WTC11 (cell line): Measurements from ENCODE around the gene RASAL2. TPM values are rescaled to one million over a fixed set of nuclear protein-coding genes. Genes with fewer than 3 reads are reported as not detected.

Experiments
- ATAC-seq: fragments of 200-7000 bp; cut with Tn5 transposase; 2 replicates; pipeline ENCODE4 v1.10.0; 2021; ENCODE audit warnings: mild to moderate bottlenecking, moderate library complexity
- CTCF ChIA-PET: fragments of 300-600 bp; sonication (Branson Sonifier 250); formaldehyde crosslinking; loops from one replicate; lab custom pipeline; 2021; ENCODE audit warnings: antibody characterized with exemption; lab: Charles Lee
- POLR2A ChIA-PET: fragments of 350-600 bp; sonication (Branson Sonifier 250); formaldehyde crosslinking; loops from one replicate; lab custom pipeline; 2021; ENCODE audit warnings: antibody characterized with exemption; lab: Charles Lee
- DNase-seq: peaks from one replicate; pipeline ENCODE4 v3.0.0; 2021; ENCODE audit warnings: low spot score
- H3K27ac Mint-ChIP-seq: 2 replicates; pipeline ENCODE4 v1.8.0; 2021; ENCODE audit warnings: mixed read lengths
- H3K27me3 Mint-ChIP-seq: 2 replicates; pipeline ENCODE4 v1.8.0; 2021; ENCODE audit warnings: low read depth, mild to moderate bottlenecking, moderate library complexity, mixed read lengths
- H3K36me3 Mint-ChIP-seq: 2 replicates; pipeline ENCODE4 v1.8.0; 2021; ENCODE audit warnings: mixed read lengths
- H3K4me1 Mint-ChIP-seq: 2 replicates; pipeline ENCODE4 v1.8.0; 2022; ENCODE audit warnings: mixed read lengths
- H3K4me3 Mint-ChIP-seq: 2 replicates; pipeline ENCODE4 v1.8.0; 2021; ENCODE audit warnings: mild to moderate bottlenecking, moderate library complexity, mixed read lengths
- H3K9me3 Mint-ChIP-seq: 2 replicates; pipeline ENCODE4 v1.8.0; 2021; ENCODE audit warnings: mixed read lengths
- AFF4 ChIP-seq: sonication (generic); formaldehyde crosslinking; IDR thresholded peaks from 2 replicates; pipeline ENCODE4 v1.8.1; 2023; ENCODE audit warnings: mild to moderate bottlenecking, missing genetic modification reagents, borderline replicate concordance
- ELF4 ChIP-seq: sonication (generic); formaldehyde crosslinking; IDR thresholded peaks from 2 replicates; pipeline ENCODE4 v1.8.1; 2022; ENCODE audit warnings: low read depth, mild to moderate bottlenecking, moderate library complexity, missing genetic modification reagents
- FOXK1 ChIP-seq: sonication (generic); formaldehyde crosslinking; IDR thresholded peaks from 2 replicates; pipeline ENCODE4 v1.8.0; 2022; ENCODE audit warnings: mild to moderate bottlenecking, moderate library complexity, missing genetic modification reagents
- NR1H2 ChIP-seq: sonication (generic); formaldehyde crosslinking; IDR thresholded peaks from 2 replicates; pipeline ENCODE4 v1.9.0; 2021; ENCODE audit warnings: mild to moderate bottlenecking, moderate library complexity, missing genetic modification reagents
- NR2C2 ChIP-seq: sonication (generic); formaldehyde crosslinking; IDR thresholded peaks from 2 replicates; pipeline ENCODE4 v1.8.0; 2022; ENCODE audit warnings: mild to moderate bottlenecking, missing genetic modification reagents
- NR3C1 ChIP-seq: sonication (generic); formaldehyde crosslinking; conservative IDR thresholded peaks from 2 replicates; pipeline ENCODE4 v1.8.1; 2023; ENCODE audit warnings: low read depth, mild to moderate bottlenecking, missing genetic modification reagents
- PREB ChIP-seq: sonication (generic); formaldehyde crosslinking; IDR thresholded peaks from 2 replicates; pipeline ENCODE4 v1.8.1; 2022; ENCODE audit warnings: mild to moderate bottlenecking, missing genetic modification reagents, moderate library complexity, borderline replicate concordance
- SMAD3 ChIP-seq: sonication (generic); formaldehyde crosslinking; IDR thresholded peaks from 2 replicates; pipeline ENCODE4 v1.8.0; 2022; ENCODE audit warnings: missing genetic modification reagents, mild to moderate bottlenecking, borderline replicate concordance
- SMAD4 ChIP-seq: sonication (generic); formaldehyde crosslinking; IDR thresholded peaks from 2 replicates; pipeline ENCODE4 v1.8.0; 2022; ENCODE audit warnings: mild to moderate bottlenecking, missing genetic modification reagents
- STAT6 ChIP-seq: sonication (generic); formaldehyde crosslinking; conservative IDR thresholded peaks from 2 replicates; pipeline ENCODE4 v1.8.1; 2023; ENCODE audit warnings: mild to moderate bottlenecking, low read depth, missing genetic modification reagents, moderate library complexity
- TCF7 ChIP-seq: sonication (generic); formaldehyde crosslinking; IDR thresholded peaks from 2 replicates; pipeline ENCODE4 v1.8.0; 2022; ENCODE audit warnings: mild to moderate bottlenecking, low read depth, missing genetic modification reagents, moderate library complexity
- TEAD4 ChIP-seq: sonication (generic); formaldehyde crosslinking; IDR thresholded peaks from 2 replicates; pipeline ENCODE4 v1.8.0; 2022; ENCODE audit warnings: mild to moderate bottlenecking, missing genetic modification reagents
- ZNF232 ChIP-seq: sonication (generic); formaldehyde crosslinking; IDR thresholded peaks from 2 replicates; pipeline ENCODE4 v1.8.0; 2022; ENCODE audit warnings: mild to moderate bottlenecking, missing genetic modification reagents
- ZNF317 ChIP-seq: sonication (generic); formaldehyde crosslinking; IDR thresholded peaks from 2 replicates; pipeline ENCODE4 v1.8.1; 2023; ENCODE audit warnings: low read depth, mild to moderate bottlenecking, moderate library complexity, missing genetic modification reagents, borderline replicate concordance
- ZNF671 ChIP-seq: fragments of 250-450 bp; sonication (Bioruptor Pico); IDR thresholded peaks from 2 replicates; pipeline ENCODE4 v1.8.0; 2021; ENCODE audit warnings: mild to moderate bottlenecking
- total RNA-seq: library from RNA; stranded (reverse); gene quantifications from 3 replicates; pipeline ENCODE4 v1.2.3, GENCODE V29; 2021
- TF ChIP-seq, protein P1 (sequence below): sonication (generic); formaldehyde crosslinking; conservative IDR thresholded peaks from 2 replicates; pipeline ENCODE4 v1.8.1; 2022; ENCODE audit warnings: mild to moderate bottlenecking, missing genetic modification reagents
- TF ChIP-seq, protein P2 (sequence below): sonication (generic); formaldehyde crosslinking; IDR thresholded peaks from 2 replicates; pipeline ENCODE4 v1.8.1; 2023; ENCODE audit warnings: mild to moderate bottlenecking, missing genetic modification reagents, moderate library complexity
- TF ChIP-seq, protein P3 (sequence below): fragments of 200-600 bp; IDR thresholded peaks from 2 replicates; pipeline ENCODE4 v1.8.0; 2022; ENCODE audit warnings: antibody characterized with exemption
- TF ChIP-seq, protein P4 (sequence below): sonication (generic); formaldehyde crosslinking; IDR thresholded peaks from 2 replicates; pipeline ENCODE4 v1.8.0; 2022; ENCODE audit warnings: mild to moderate bottlenecking, missing genetic modification reagents

The RASAL2 gene
- total RNA-seq, 1 experiment from 2014 or later = 29.5 TPM

DNA sequence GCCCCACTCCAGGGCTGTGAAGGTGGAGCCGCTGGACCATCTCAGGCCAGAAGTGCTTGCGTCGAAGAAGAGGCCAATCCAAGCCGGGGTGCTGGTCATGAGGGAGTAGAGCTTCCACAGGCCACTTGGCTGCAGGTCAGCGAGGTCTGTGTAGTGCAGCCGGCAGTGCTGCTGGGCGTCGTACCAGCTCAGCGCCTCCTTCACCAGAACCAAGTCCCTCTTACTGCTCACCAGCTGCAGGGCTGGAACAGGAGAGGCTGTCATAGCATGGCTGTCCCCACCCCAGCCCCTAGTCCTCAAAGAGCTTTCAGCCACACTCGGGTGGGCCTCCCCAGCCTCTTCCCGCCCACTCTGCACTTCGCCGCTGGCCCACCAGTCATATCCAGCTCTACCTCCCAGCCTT lies 400.7 kb downstream of the RASAL2 start (continued):
- TF ChIP-seq, protein P1, sequence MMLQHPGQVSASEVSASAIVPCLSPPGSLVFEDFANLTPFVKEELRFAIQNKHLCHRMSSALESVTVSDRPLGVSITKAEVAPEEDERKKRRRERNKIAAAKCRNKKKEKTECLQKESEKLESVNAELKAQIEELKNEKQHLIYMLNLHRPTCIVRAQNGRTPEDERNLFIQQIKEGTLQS (CRISPR knock-in tag) = no peak
- TF ChIP-seq NR2C2 (CRISPR knock-in tag) = no peak

GRCh38 chr1:178495158-178495557 lies 401.3 kb downstream of the RASAL2 start:
- TF ChIP-seq NR2C2 (CRISPR knock-in tag) = no peak
- TF ChIP-seq FOXK1 (CRISPR knock-in tag) = no peak
- no peak for TF ChIP-seq NR1H2 (CRISPR knock-in tag)
- TF ChIP-seq, protein P2, sequence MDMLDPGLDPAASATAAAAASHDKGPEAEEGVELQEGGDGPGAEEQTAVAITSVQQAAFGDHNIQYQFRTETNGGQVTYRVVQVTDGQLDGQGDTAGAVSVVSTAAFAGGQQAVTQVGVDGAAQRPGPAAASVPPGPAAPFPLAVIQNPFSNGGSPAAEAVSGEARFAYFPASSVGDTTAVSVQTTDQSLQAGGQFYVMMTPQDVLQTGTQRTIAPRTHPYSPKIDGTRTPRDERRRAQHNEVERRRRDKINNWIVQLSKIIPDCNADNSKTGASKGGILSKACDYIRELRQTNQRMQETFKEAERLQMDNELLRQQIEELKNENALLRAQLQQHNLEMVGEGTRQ (CRISPR knock-in tag) = no peak
- TF ChIP-seq, protein P3, sequence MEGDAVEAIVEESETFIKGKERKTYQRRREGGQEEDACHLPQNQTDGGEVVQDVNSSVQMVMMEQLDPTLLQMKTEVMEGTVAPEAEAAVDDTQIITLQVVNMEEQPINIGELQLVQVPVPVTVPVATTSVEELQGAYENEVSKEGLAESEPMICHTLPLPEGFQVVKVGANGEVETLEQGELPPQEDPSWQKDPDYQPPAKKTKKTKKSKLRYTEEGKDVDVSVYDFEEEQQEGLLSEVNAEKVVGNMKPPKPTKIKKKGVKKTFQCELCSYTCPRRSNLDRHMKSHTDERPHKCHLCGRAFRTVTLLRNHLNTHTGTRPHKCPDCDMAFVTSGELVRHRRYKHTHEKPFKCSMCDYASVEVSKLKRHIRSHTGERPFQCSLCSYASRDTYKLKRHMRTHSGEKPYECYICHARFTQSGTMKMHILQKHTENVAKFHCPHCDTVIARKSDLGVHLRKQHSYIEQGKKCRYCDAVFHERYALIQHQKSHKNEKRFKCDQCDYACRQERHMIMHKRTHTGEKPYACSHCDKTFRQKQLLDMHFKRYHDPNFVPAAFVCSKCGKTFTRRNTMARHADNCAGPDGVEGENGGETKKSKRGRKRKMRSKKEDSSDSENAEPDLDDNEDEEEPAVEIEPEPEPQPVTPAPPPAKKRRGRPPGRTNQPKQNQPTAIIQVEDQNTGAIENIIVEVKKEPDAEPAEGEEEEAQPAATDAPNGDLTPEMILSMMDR = no peak
- TF ChIP-seq NR3C1 = no peak
- no peak for TF ChIP-seq TCF7 (CRISPR knock-in tag)
- no peak for TF ChIP-seq SMAD4 (CRISPR knock-in tag)
- no peak for TF ChIP-seq TEAD4
- TF ChIP-seq AFF4 (CRISPR knock-in tag) = no peak
- TF ChIP-seq, protein P4, sequence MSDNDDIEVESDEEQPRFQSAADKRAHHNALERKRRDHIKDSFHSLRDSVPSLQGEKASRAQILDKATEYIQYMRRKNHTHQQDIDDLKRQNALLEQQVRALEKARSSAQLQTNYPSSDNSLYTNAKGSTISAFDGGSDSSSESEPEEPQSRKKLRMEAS (CRISPR knock-in tag) = no peak
- TF ChIP-seq ELF4 (CRISPR knock-in tag) = no peak
- no peak for TF ChIP-seq PREB (CRISPR knock-in tag)
- no peak for TF ChIP-seq ZNF317 (CRISPR knock-in tag)
- TF ChIP-seq SMAD3 = no peak
- TF ChIP-seq ZNF671 = no peak
- no peak for TF ChIP-seq STAT6
- TF ChIP-seq ZNF232 (CRISPR knock-in tag) = no peak
- POLR2A ChIA-PET = no interaction called here
- ATAC-seq = no peak
- H3K4me3 Mint-ChIP-seq = no peak overlapping the region
- no peak for DNase-seq
- no peaks in the 10 kb centered on the region; the same call in 1 of the 2 replicates for H3K27me3 Mint-ChIP-seq
- CTCF ChIA-PET = interaction anchor here (1.1 to 1.5 kb wide), 3 partner anchors 10 to 195 kb away, joined by 3 to 5 read pairs (median 3); no protein-coding TSS in a partner anchor
- no peak overlapping the region for H3K27ac Mint-ChIP-seq
- no peaks in the 10 kb centered on the region for H3K36me3 Mint-ChIP-seq
- no peaks in the 10 kb centered on the region for H3K9me3 Mint-ChIP-seq
- H3K4me1 Mint-ChIP-seq = peaks cover 9% of the 10 kb centered on the region
